T-helper 1 cell (primary cell): ENCODE data around the gene BICDL1.

ENCODE experiments used
- DNase-seq, 5 donors: peaks; one replicate each; pipeline ENCODE4 v3.0.0-alpha.2; 2012 to 2020

Gene BICDL1

DNA sequence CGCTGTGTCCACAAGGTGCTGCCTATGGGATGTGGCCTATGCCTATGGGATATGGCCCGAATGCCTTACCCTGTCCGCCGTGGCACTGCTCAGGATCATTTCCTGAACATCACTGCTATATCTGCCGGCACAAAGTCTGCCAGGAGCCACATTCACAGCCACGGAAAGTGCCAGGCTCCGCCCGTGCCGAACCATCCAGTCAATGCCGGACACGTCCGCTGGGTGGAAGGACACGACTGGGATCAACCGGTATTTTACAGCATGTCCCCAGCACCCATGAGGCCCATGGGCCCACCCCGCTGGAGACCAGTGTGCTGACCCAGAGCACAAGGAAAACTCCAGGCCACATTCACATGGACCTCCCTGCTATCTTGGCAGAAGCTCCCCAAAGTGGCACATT is 142.1 kb downstream of the BICDL1 start:
- DNase-seq = no peak

DNA sequence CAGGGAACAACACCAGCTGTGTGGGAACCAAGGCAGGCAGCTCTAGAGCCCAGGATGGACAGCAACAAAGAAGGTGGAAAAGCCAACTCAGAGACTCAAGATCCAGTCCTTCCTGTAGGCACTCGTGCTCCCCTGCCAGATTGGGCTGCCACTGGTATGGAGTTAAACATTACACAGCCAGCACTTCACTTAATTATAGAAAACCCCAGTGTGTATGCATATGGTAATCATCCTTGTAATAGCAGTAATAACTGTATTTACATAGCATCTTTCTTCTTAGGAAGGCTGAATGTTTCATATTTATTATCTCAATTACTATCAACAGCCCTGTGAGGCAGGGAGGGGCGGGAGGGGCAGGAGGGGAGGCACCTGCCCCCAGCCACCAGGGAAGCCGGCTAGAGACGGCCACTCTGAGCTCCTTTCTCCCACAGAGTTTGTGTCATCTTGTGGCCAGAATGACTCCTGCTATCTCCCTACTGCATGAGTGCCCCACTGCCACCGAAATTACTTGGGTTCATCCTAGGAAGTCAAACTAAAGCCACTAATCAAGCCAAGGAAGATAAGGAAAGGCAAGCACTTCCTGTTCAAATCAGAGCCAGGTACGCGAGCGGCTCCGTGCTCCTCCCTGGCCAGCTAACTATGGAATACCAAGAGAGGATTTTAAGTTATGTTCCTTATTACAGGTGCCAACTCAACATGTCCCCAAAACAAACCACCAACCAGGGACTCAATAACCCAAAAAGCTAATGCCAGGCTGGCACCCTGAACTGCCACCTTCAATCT is 143.2 kb downstream of the BICDL1 start:
- DNase-seq = no peak

GRCh38 chr12:120132863-120133385 is 143.9 kb downstream of the BICDL1 start:
- DNase-seq = no peak

DNA sequence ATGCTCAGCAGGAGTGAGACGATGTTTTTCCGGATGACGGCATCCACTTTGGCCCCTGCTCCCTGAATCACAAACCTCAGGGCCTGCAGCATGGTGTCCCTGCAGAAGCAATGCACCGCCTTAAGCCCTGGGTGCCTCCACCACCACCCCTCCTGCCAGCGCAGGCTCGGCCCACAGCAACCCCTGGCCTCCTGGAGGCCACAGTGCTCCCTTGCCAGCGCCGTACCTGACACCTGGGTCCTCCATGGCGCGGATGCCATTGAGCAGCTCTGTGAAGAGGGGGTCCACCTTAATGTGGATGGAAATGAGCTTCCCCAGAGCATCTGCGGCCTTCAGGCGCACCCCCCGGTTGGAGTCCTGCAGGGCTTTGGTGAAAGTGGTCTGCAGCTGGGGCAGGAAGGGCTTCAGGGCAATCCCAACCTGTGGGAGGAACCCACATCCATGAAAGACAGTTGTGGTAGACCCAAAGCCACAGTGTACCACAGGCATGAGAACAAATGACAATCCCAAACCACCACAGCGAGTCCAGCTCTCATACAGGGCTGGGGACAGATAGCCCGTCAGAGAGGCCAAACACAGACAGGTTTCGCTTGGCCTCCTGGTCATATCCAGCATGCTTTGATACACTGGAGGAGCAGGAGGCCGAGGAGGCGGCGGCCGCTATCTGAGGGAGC is 145.4 kb downstream of the BICDL1 start:
- no peak for DNase-seq

GRCh38 chr12:120136093-120136770 is 147.2 kb downstream of the BICDL1 start:
- no peak for DNase-seq

- no peak for DNase-seq
Measured at GRCh38 chr12:120137833-120138232, 148.8 kb downstream of the BICDL1 start.

- DNase-seq = no peak
Measured at GRCh38 chr12:120138366-120138765, 149.3 kb downstream of the BICDL1 start.

- DNase-seq = no peak
Measured at GRCh38 chr12:120139958-120140357, 150.9 kb downstream of the BICDL1 start.

- DNase-seq = no peak
Measured at GRCh38 chr12:120140603-120141002, 151.6 kb downstream of the BICDL1 start.

GRCh38 chr12:120141336-120141735 is 152.3 kb downstream of the BICDL1 start:
- no peak for DNase-seq

DNA sequence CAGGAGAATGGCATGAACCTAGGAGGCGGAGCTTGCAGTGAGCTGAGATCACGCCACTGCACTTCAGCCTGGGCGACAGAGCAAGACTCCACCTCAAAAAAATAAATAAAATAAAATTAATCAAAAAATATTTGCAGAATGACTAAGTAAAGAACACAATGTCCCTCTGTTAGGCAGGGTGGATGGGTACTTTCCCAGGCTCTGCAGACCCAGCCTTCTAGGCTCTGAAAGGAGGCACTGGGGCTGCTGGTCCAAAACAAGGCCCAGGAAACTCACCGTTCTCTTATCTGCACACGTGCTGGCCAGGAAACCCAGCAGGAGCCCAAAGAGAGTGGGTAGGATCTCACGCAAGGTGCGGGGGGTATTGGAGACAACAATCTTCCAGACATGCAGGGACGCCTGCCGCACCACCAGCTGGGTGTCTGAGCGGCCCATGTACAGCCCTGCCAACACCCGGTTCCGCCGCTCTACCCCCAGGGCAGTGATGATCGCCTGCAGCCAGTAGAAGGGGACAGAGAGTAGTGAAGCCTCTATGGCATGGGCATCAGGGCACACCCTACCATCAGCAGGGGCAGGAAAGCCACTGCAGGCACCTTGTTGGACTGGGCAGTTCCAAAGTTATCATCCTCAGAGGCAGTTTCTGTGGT is 153.3 kb downstream of the BICDL1 start:
- no peak for DNase-seq
